HepG2 (cell line): ENCODE measurements around the gene C1GALT1. TPM values are rescaled to one million over a fixed set of nuclear protein-coding genes. Genes with fewer than 3 reads are reported as not detected.
A peak's percentile ranks its signal among the peaks of the same experiment; 100 is the strongest.

Experiments used
- BCL6 ChIP-seq: IDR thresholded peaks from 2 replicates; pipeline ENCODE4 v1.6.1; 2016; ENCODE audit warnings: missing genetic modification reagents, missing compliant biosample characterization
- BRCA1 ChIP-seq: sonication (generic); formaldehyde crosslinking; IDR thresholded peaks from 2 replicates; pipeline ENCODE4 v1.4.0; 2020; ENCODE audit warnings: missing genetic modification reagents
- HHEX ChIP-seq: IDR thresholded peaks from 2 replicates; pipeline ENCODE4 v1.6.1; 2016; ENCODE audit warnings: control low read depth
- HNF4G ChIP-seq, 2 experiments: sonication (generic) in 1 of 2; formaldehyde crosslinking in 1 of 2; IDR thresholded peaks; 2 replicates each; pipeline versions ENCODE4 v1.4.0 to v1.6.1; 2011 to 2020; ENCODE audit warnings: borderline replicate concordance in 2 of 2, low read depth in 2 of 2, mild to moderate bottlenecking in 2 of 2, low read length in 1 of 2, missing genetic modification reagents in 1 of 2, moderate library complexity in 1 of 2
- KMT2A ChIP-seq: sonication (generic); formaldehyde crosslinking; IDR thresholded peaks from 2 replicates; pipeline ENCODE4 v1.4.0; 2020; ENCODE audit warnings: missing genetic modification reagents
- NFE2 ChIP-seq: sonication (generic); formaldehyde crosslinking; IDR thresholded peaks from 2 replicates; pipeline ENCODE4 v1.4.0; 2020; ENCODE audit warnings: missing genetic modification reagents
- RBFOX2 ChIP-seq: fragments of 200-400 bp; formaldehyde crosslinking; IDR thresholded peaks from 2 replicates; pipeline ENCODE4 v1.6.1; 2017; ENCODE audit warnings: low read depth, mild to moderate bottlenecking, low read length
- SKI ChIP-seq: fragments of 450-650 bp; IDR thresholded peaks from one replicate; pipeline ENCODE4 v1.6.1; 2018; ENCODE audit warnings: mild to moderate bottlenecking; ENCODE audit not compliant: partially characterized antibody
- SNAPC2 ChIP-seq: sonication (generic); formaldehyde crosslinking; IDR thresholded peaks from 2 replicates; pipeline ENCODE4 v1.8.1; 2022; ENCODE audit warnings: mild to moderate bottlenecking, missing genetic modification reagents
- THAP11 ChIP-seq: IDR thresholded peaks from 2 replicates; pipeline ENCODE4 v1.6.1; 2016; ENCODE audit warnings: missing biosample characterization, missing genetic modification reagents
- YY1 ChIP-seq: IDR thresholded peaks from 2 replicates; pipeline ENCODE4 v1.6.1; 2011; ENCODE audit warnings: low read length, low read depth, moderate library complexity, mild to moderate bottlenecking; ENCODE audit not compliant: insufficient read depth, insufficient replicate concordance
- ZBTB38 ChIP-seq: sonication (generic); formaldehyde crosslinking; IDR thresholded peaks from 2 replicates; pipeline ENCODE4 v1.5.1; 2020; ENCODE audit warnings: mild to moderate bottlenecking, missing genetic modification reagents
- ZNF431 ChIP-seq: sonication (generic); formaldehyde crosslinking; IDR thresholded peaks from 2 replicates; pipeline ENCODE4 v1.9.0; 2022; ENCODE audit warnings: missing genetic modification reagents, low read depth, mild to moderate bottlenecking, borderline replicate concordance
- ZNF451 ChIP-seq: sonication (generic); formaldehyde crosslinking; IDR thresholded peaks from 2 replicates; pipeline ENCODE4 v1.5.0; 2020; ENCODE audit warnings: mild to moderate bottlenecking, missing genetic modification reagents
- ZNF605 ChIP-seq: sonication (generic); formaldehyde crosslinking; IDR thresholded peaks from 2 replicates; pipeline ENCODE4 v1.8.0; 2022; ENCODE audit warnings: mild to moderate bottlenecking, missing genetic modification reagents
- ZNF629 ChIP-seq: sonication (generic); formaldehyde crosslinking; conservative IDR thresholded peaks from 2 replicates; pipeline ENCODE4 v1.5.0; 2020; ENCODE audit warnings: missing genetic modification reagents
- ZNF749 ChIP-seq: sonication (generic); formaldehyde crosslinking; IDR thresholded peaks from 2 replicates; pipeline ENCODE4 v1.8.0; 2022; ENCODE audit warnings: mild to moderate bottlenecking, missing genetic modification reagents, moderate library complexity, borderline replicate concordance
- ZNF816 ChIP-seq: sonication (generic); formaldehyde crosslinking; IDR thresholded peaks from 2 replicates; pipeline ENCODE4 v1.8.0; 2022; ENCODE audit warnings: missing genetic modification reagents, mild to moderate bottlenecking, borderline replicate concordance
- polyA plus RNA-seq, 8 experiments: library from polyadenylated mRNA; depleted of rRNA in 3 of 8; stranded (reverse) in 7 of 8; unstranded in 1 of 8; fragments of >200 nt; fragmentation: Illumina TruSeq in 4 of 8; extraction: Trizol in 4 of 8; gene quantifications; 2 replicates each; pipeline versions ENCODE4 v1.2.1 to v1.2.3, GENCODE V29; 2011 to 2016; ENCODE audit warnings: low read depth in 4 of 8, missing spikeins in 1 of 8, mixed read lengths in 1 of 8; ENCODE audit not compliant: insufficient read depth in 1 of 8
- total RNA-seq, 5 experiments: library from RNA; depleted of rRNA; stranded (reverse); fragments of >200 nt; fragmentation: Illumina TruSeq; extraction: Trizol; gene quantifications; 2 replicates each; pipeline ENCODE4 v1.2.3, GENCODE V29; 2016; ENCODE audit warnings: low read depth in 1 of 5
- TF ChIP-seq, protein P1 (sequence below): sonication (generic); formaldehyde crosslinking; IDR thresholded peaks from 2 replicates; pipeline ENCODE4 v1.4.0; 2020; ENCODE audit warnings: missing genetic modification reagents, mild to moderate bottlenecking, borderline replicate concordance
- TF ChIP-seq, protein P2 (sequence below): sonication (generic); formaldehyde crosslinking; IDR thresholded peaks from 2 replicates; pipeline ENCODE4 v1.8.0; 2022; ENCODE audit warnings: mild to moderate bottlenecking, missing genetic modification reagents, moderate library complexity
- TF ChIP-seq, protein P3 (sequence below): sonication (generic); formaldehyde crosslinking; IDR thresholded peaks from 2 replicates; pipeline ENCODE4 v1.5.0; 2020; ENCODE audit warnings: missing genetic modification reagents
- TF ChIP-seq, protein P4 (sequence below): sonication (generic); formaldehyde crosslinking; IDR thresholded peaks from 2 replicates; pipeline ENCODE4 v1.5.1; 2020; ENCODE audit warnings: missing genetic modification reagents, mild to moderate bottlenecking, borderline replicate concordance

Gene C1GALT1
- total and polyA plus RNA-seq, 2 of the 13 experiments (the other 11 are each of a cell fraction or from before 2014, with no cell fraction given) = 57.1 to 65.9 TPM

- TF ChIP-seq BRCA1 (CRISPR knock-in tag) (no peak; the same call in 1 of the 2 replicates), BCL6 (CRISPR knock-in tag) (peak; percentile 67), THAP11 (CRISPR knock-in tag) (peak; percentile 24), ZNF605 (CRISPR knock-in tag) (peak; percentile 71; the same call in 1 of the 2 replicates), ZNF451 (CRISPR knock-in tag) (peak; percentile 72), ZNF749 (CRISPR knock-in tag) (peak; percentile 65), KMT2A (peak; percentile 90), NFE2 (no peak), SKI (peak; percentile 64), HHEX (0 out of 2 replicates have a peak, but pooled peaks have one; percentile 22), SNAPC2 (CRISPR knock-in tag) (no peak), ZNF431 (CRISPR knock-in tag) (peak; percentile 78; the same call in 1 of the 2 replicates), RBFOX2 (peak; percentile 98; the same call in 1 of the 2 replicates), ZNF629 (CRISPR knock-in tag) (peak; percentile 34; the same call in 1 of the 2 replicates), YY1 (peak; percentile 84), ZNF816 (peak; percentile 76), HNF4G (IDR thresholded peaks at IDR 0.05; ENCODE audit: borderline replicate concordance, low read depth, low read length) (peak; percentile 99), HNF4G (CRISPR knock-in tag; IDR thresholded peaks at IDR 0.05; ENCODE audit: borderline replicate concordance, low read depth) (peak; percentile 97), ZBTB38 (CRISPR knock-in tag) (peak; percentile 26)
- TF ChIP-seq, protein P1, sequence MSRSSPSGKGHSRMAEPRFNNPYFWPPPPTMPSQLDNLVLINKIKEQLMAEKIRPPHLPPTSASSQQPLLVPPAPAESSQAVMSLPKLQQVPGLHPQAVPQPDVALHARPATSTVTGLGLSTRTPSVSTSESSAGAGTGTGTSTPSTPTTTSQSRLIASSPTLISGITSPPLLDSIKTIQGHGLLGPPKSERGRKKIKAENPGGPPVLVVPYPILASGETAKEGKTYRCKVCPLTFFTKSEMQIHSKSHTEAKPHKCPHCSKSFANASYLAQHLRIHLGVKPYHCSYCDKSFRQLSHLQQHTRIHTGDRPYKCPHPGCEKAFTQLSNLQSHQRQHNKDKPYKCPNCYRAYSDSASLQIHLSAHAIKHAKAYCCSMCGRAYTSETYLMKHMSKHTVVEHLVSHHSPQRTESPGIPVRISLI (CRISPR knock-in tag) = peak; percentile 51
- TF ChIP-seq, protein P2, sequence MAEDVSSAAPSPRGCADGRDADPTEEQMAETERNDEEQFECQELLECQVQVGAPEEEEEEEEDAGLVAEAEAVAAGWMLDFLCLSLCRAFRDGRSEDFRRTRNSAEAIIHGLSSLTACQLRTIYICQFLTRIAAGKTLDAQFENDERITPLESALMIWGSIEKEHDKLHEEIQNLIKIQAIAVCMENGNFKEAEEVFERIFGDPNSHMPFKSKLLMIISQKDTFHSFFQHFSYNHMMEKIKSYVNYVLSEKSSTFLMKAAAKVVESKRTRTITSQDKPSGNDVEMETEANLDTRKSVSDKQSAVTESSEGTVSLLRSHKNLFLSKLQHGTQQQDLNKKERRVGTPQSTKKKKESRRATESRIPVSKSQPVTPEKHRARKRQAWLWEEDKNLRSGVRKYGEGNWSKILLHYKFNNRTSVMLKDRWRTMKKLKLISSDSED = no peak
- TF ChIP-seq, protein P3, sequence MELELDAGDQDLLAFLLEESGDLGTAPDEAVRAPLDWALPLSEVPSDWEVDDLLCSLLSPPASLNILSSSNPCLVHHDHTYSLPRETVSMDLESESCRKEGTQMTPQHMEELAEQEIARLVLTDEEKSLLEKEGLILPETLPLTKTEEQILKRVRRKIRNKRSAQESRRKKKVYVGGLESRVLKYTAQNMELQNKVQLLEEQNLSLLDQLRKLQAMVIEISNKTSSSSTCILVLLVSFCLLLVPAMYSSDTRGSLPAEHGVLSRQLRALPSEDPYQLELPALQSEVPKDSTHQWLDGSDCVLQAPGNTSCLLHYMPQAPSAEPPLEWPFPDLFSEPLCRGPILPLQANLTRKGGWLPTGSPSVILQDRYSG (CRISPR knock-in tag) = peak; percentile 87; the same call in 1 of the 2 replicates
- TF ChIP-seq, protein P4, sequence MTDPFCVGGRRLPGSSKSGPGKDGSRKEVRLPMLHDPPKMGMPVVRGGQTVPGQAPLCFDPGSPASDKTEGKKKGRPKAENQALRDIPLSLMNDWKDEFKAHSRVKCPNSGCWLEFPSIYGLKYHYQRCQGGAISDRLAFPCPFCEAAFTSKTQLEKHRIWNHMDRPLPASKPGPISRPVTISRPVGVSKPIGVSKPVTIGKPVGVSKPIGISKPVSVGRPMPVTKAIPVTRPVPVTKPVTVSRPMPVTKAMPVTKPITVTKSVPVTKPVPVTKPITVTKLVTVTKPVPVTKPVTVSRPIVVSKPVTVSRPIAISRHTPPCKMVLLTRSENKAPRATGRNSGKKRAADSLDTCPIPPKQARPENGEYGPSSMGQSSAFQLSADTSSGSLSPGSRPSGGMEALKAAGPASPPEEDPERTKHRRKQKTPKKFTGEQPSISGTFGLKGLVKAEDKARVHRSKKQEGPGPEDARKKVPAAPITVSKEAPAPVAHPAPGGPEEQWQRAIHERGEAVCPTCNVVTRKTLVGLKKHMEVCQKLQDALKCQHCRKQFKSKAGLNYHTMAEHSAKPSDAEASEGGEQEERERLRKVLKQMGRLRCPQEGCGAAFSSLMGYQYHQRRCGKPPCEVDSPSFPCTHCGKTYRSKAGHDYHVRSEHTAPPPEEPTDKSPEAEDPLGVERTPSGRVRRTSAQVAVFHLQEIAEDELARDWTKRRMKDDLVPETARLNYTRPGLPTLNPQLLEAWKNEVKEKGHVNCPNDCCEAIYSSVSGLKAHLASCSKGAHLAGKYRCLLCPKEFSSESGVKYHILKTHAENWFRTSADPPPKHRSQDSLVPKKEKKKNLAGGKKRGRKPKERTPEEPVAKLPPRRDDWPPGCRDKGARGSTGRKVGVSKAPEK (CRISPR knock-in tag) = no peak
Observed at GRCh38 chr7:7182156-7183060, at the start of gene C1GALT1 (continued).
